Suprapubic skin (tissue), 4 donors: ENCODE results near the gene SLC22A23. TPM values are rescaled to one million over a fixed set of nuclear protein-coding genes. Genes with fewer than 3 reads are reported as not detected.

Source experiments
- DNase-seq, 2 donors: peaks; one replicate each; pipeline ENCODE4 v3.0.0-alpha.2; 2019; ENCODE audit warnings: low spot score in 2 of 2
- H3K27ac ChIP-seq: fragments of 200-600 bp; sonication (generic); one replicate; pipeline ENCODE4 v1.5.1; 2019
- H3K27me3 ChIP-seq: fragments of 200-600 bp; sonication (generic); one replicate; pipeline ENCODE4 v1.5.1; 2019
- H3K36me3 ChIP-seq: fragments of 200-600 bp; sonication (generic); one replicate; pipeline ENCODE4 v1.5.1; 2019
- H3K4me1 ChIP-seq: fragments of 200-600 bp; sonication (generic); one replicate; pipeline ENCODE4 v1.5.1; 2019
- H3K4me3 ChIP-seq: fragments of 200-600 bp; sonication (generic); one replicate; pipeline ENCODE4 v1.5.1; 2019; ENCODE audit warnings: mild to moderate bottlenecking
- H3K9me3 ChIP-seq: fragments of 200-600 bp; sonication (generic); one replicate; pipeline ENCODE4 v1.5.1; 2019
- EP300 ChIP-seq: sonication (generic); formaldehyde crosslinking; IDR thresholded peaks from one replicate; pipeline ENCODE4 v1.6.1; 2017; ENCODE audit warnings: antibody characterized with exemption
- POLR2A ChIP-seq, 2 donors: fragments of 450-650 bp; IDR thresholded peaks; one replicate each; pipeline ENCODE4 v1.6.1; 2017; ENCODE audit warnings: antibody characterized with exemption in 2 of 2, mild to moderate bottlenecking in 2 of 2, moderate library complexity in 2 of 2
- POLR2AphosphoS5 ChIP-seq, 3 donors: sonication (generic); formaldehyde crosslinking; IDR thresholded peaks; one replicate each; pipeline ENCODE4 v1.6.1; 2017; ENCODE audit warnings: antibody characterized with exemption in 3 of 3
- whole genome bisulfite sequencing: methylation state at CpG from one replicate; pipeline ENCODE4 v1.1.5; 2018; 5-methylcytosine and 5-hydroxymethylcytosine counted together
- total RNA-seq, 4 donors: library from RNA; depleted of rRNA; stranded (reverse); fragments of >200 nt; gene quantifications; one replicate each; pipeline ENCODE4 v1.1.0, GENCODE V29; 2016
- TF ChIP-seq, protein P1 (sequence below), 2 donors: fragments of 200-600 bp in 1 of 2; fragments of 450-650 bp in 1 of 2; sonication (generic) in 1 of 2; IDR thresholded peaks; one replicate each; pipeline ENCODE4 v1.5.1; 2016 to 2019; ENCODE audit warnings: antibody characterized with exemption in 2 of 2, mild to moderate bottlenecking in 1 of 2, moderate library complexity in 1 of 2

The SLC22A23 gene
- total RNA-seq, 4 donors from 2014 or later: 38.2 to 59.8 (median 48.1) TPM

DNA sequence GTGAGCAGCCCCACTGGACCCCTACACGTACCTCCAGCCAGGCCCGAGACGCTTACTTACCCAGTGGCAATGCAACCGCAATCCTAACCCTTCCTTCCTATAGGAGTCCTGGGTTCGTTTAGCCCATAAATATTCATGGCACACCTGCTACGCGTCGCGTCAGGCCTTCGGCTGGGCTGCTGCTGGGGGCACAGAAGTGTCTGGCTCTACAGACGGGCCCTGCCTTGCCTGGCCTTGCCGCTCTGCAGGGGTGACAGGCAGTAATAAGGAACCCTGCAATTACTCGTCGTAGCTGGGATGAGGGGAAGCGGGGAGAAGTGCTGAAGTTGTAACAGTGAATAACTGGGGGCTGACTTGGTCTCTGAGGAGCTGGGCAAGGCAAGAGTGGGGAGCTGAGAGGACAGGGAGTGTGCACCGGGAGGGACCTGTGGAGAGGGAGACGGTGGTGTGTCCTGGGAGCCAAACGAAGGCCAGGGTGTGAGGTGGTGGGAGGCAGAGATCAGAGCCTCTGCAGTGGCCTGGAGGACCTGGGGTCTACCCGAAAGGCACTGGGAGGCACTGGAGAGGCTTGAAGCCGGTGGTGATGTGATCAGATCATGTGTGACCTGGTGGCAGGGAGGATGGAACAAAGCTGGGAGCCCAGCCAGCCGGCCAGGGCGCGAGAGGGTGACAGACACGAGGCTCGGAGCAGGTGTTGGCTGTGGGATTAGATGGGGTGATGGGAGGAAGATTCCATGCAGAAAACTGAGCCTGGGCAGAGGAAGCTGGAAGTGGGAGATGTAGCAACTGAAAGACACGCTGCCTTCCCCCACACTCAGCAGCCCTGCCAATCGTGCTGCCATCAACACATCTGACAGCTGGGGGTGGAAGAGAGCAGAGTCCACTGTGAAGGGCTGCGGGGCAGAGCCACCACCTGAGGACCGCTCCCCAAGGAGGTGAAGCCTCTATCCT, 161.7 kb downstream of the SLC22A23 start:
- no peak for TF ChIP-seq EP300
- no peak for TF ChIP-seq POLR2A (IDR thresholded peaks at IDR 0.05)
- no peak for TF ChIP-seq POLR2AphosphoS5 (IDR thresholded peaks at IDR 0.05)
- TF ChIP-seq, protein P1, sequence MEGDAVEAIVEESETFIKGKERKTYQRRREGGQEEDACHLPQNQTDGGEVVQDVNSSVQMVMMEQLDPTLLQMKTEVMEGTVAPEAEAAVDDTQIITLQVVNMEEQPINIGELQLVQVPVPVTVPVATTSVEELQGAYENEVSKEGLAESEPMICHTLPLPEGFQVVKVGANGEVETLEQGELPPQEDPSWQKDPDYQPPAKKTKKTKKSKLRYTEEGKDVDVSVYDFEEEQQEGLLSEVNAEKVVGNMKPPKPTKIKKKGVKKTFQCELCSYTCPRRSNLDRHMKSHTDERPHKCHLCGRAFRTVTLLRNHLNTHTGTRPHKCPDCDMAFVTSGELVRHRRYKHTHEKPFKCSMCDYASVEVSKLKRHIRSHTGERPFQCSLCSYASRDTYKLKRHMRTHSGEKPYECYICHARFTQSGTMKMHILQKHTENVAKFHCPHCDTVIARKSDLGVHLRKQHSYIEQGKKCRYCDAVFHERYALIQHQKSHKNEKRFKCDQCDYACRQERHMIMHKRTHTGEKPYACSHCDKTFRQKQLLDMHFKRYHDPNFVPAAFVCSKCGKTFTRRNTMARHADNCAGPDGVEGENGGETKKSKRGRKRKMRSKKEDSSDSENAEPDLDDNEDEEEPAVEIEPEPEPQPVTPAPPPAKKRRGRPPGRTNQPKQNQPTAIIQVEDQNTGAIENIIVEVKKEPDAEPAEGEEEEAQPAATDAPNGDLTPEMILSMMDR (IDR thresholded peaks at IDR 0.05): no peak
- H3K27me3 ChIP-seq: no peaks in the 10 kb centered on the region
- H3K36me3 ChIP-seq: peaks cover 40% of the 10 kb centered on the region
- peak; percentile 39 to 70 for DNase-seq
- WGBS: 86% methylated on average over 29 of the region's 29 CpGs
- H3K9me3 ChIP-seq: no peaks in the 10 kb centered on the region
- H3K4me3 ChIP-seq: no peak overlapping the region
- no peak overlapping the region for H3K27ac ChIP-seq
- no peaks in the 10 kb centered on the region for H3K4me1 ChIP-seq

GRCh38 chr6:3294396-3294795, 162.5 kb downstream of the SLC22A23 start:
- Histone ChIP-seq H3K9me3 (no peaks in the 10 kb centered on the region), H3K4me3 (no peak overlapping the region), H3K27ac (no peak overlapping the region), H3K4me1 (no peaks in the 10 kb centered on the region), H3K27me3 (no peaks in the 10 kb centered on the region), H3K36me3 (peaks cover 42% of the 10 kb centered on the region)
- 79% methylated on average over 8 of the region's 8 CpGs for WGBS
- peak; percentile 9 to 53 for DNase-seq
- TF ChIP-seq POLR2A (IDR thresholded peaks at IDR 0.05) (no peak), POLR2AphosphoS5 (IDR thresholded peaks at IDR 0.05) (no peak), EP300 (no peak)
- TF ChIP-seq, protein P1 (IDR thresholded peaks at IDR 0.05): no peak

DNA sequence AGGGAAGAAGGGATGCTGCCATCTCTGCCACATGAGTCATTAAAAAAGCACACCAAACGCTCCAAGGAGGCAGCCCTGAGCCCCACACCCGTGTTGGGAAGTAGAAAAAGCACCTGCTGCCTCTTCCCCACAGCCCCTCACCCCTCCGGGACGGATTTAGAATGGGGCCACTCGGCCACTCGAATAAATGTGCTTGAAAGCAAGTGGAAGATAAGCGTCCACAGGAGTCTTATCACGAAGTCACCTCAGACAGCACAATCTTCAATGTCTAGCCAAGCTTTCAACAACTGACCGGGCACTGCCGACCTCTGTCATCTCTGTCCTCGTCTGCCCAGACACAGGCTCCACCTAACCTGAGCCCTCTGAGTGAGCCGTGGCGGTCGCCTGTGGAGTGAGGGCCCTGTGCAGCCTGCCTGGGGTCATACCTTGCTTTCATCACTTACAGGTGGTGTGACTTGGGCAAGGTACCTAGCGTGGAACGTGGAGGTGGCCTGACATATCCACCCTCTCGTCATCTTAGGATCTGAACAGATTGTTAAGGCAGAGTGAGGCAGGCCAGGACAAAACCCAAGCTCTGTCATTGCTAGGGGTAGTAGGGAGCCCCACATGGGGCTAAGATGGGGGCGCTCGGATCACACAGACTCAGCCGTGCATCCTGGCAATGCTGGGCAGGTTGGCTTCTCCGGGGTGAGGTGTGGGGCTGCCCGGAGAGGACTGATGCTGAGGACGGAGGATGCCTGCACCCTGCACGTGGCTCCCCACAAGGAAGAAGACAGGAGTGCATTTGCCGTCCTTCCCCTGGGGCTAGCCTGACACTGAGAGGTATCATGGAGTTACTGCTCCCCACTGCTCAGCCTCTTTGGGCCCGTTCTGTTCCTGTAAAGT, 163.3 kb downstream of the SLC22A23 start:
- DNase-seq: peak; percentile 44 to 60
- 90% methylated on average over 21 of the region's 26 CpGs for WGBS
- Histone ChIP-seq H3K36me3 (peaks cover 42% of the 10 kb centered on the region), H3K27me3 (no peaks in the 10 kb centered on the region), H3K27ac (no peak overlapping the region), H3K9me3 (no peaks in the 10 kb centered on the region), H3K4me3 (no peak overlapping the region), H3K4me1 (no peaks in the 10 kb centered on the region)
- TF ChIP-seq, protein P1 (IDR thresholded peaks at IDR 0.05): no peak
- TF ChIP-seq EP300: no peak
- TF ChIP-seq POLR2A (IDR thresholded peaks at IDR 0.05): no peak
- no peak for TF ChIP-seq POLR2AphosphoS5 (IDR thresholded peaks at IDR 0.05)

- H3K4me3 ChIP-seq: no peak overlapping the region
- peak; percentile 40 to 59 for DNase-seq
- H3K4me1 ChIP-seq: no peaks in the 10 kb centered on the region
- TF ChIP-seq, protein P1 (IDR thresholded peaks at IDR 0.05): no peak
- TF ChIP-seq POLR2A (IDR thresholded peaks at IDR 0.05) (no peak), POLR2AphosphoS5 (IDR thresholded peaks at IDR 0.05) (no peak), EP300 (no peak)
- 86% methylated on average over 12 of the region's 32 CpGs for WGBS
- no peak overlapping the region for H3K27ac ChIP-seq
- no peaks in the 10 kb centered on the region for H3K9me3 ChIP-seq
- peaks cover 37% of the 10 kb centered on the region for H3K36me3 ChIP-seq
- no peaks in the 10 kb centered on the region for H3K27me3 ChIP-seq
Observed at GRCh38 chr6:3292431-3293197, 164.2 kb downstream of the SLC22A23 start.
